IgD-negative memory B cell (primary cell): ENCODE measurements around the gene PROSER3. TPM values are rescaled to one million over a fixed set of nuclear protein-coding genes. Genes with fewer than 3 reads are reported as not detected.

Source experiments
- H3K27ac Mint-ChIP-seq, 3 donors: one replicate each; pipeline ENCODE4 v1.8.0; 2020 to 2022; ENCODE audit warnings: mild to moderate bottlenecking in 3 of 3, mixed read lengths in 3 of 3, moderate library complexity in 1 of 3
- H3K27me3 Mint-ChIP-seq: one replicate; pipeline ENCODE4 v1.8.0; 2021; ENCODE audit warnings: mixed read lengths
- H3K36me3 Mint-ChIP-seq: one replicate; pipeline ENCODE4 v1.8.0; 2020; ENCODE audit warnings: mild to moderate bottlenecking, mixed read lengths
- H3K4me1 Mint-ChIP-seq, 3 donors: one replicate each; pipeline ENCODE4 v1.8.0; 2020 to 2022; ENCODE audit warnings: mixed read lengths in 3 of 3, mild to moderate bottlenecking in 1 of 3
- H3K4me3 Mint-ChIP-seq, 4 donors: one replicate each; pipeline ENCODE4 v1.8.0; 2020 to 2022; ENCODE audit warnings: mild to moderate bottlenecking in 4 of 4, mixed read lengths in 4 of 4, moderate library complexity in 3 of 4
- H3K9me3 Mint-ChIP-seq, 3 donors: one replicate each; pipeline ENCODE4 v1.8.0; 2020 to 2021; ENCODE audit warnings: mixed read lengths in 3 of 3, mild to moderate bottlenecking in 1 of 3
- polyA plus RNA-seq: library from polyadenylated mRNA; unstranded; fragments of 300-500 nt; fragmentation: Illumina TruSeq; gene quantifications from one replicate; pipeline ENCODE4 v1.2.3, GENCODE V29; 2021

PROSER3 gene
- polyA plus RNA-seq, 1 donor from 2014 or later: 7.3 TPM

DNA sequence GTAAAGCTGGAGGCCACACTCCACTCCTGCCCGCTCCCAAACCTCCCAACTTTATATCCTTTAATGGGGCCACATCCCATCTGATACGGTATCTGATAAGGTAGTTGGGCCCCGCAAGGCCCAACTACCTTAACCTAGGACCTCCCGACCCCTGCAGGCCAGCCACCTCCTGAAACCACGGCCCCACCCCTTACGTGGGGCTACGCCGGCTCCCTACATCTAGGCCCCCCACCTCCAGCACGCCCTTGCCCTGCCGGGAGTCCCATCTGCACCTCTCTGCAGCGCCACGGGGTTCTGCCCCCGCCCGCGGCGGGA, 17.9 kb upstream of the PROSER3 start:
- H3K9me3 Mint-ChIP-seq: no peaks in the 10 kb centered on the region
- peak overlapping the region in 2 of 3 donors; percentile 89 to 90 for H3K27ac Mint-ChIP-seq
- H3K27me3 Mint-ChIP-seq: no peaks in the 10 kb centered on the region
- peaks cover 10 to 31% (median 29%) of the 10 kb centered on the region in 3 donors for H3K4me1 Mint-ChIP-seq
- H3K4me3 Mint-ChIP-seq: peak overlapping the region; percentile 90 to 98 (median 94)
- peaks cover 8% of the 10 kb centered on the region for H3K36me3 Mint-ChIP-seq

- Mint-ChIP-seq H3K36me3 (peaks cover 8% of the 10 kb centered on the region), H3K27ac (peak overlapping the region; percentile 89 to 94 (median 90)), H3K9me3 (no peaks in the 10 kb centered on the region), H3K4me1 (peaks cover 15 to 34% (median 32%) of the 10 kb centered on the region in 3 donors), H3K27me3 (no peaks in the 10 kb centered on the region), H3K4me3 (peak overlapping the region; percentile 90 to 98 (median 94))
Measured at GRCh38 chr19:35740423-35741202, 17.4 kb upstream of the PROSER3 start.

- Mint-ChIP-seq H3K27ac (peak overlapping the region; percentile 89 to 99 (median 90)), H3K4me3 (peak overlapping the region; percentile 90 to 100 (median 94)), H3K4me1 (peaks cover 17 to 37% (median 37%) of the 10 kb centered on the region in 3 donors), H3K36me3 (peaks cover 8% of the 10 kb centered on the region), H3K9me3 (no peaks in the 10 kb centered on the region), H3K27me3 (no peaks in the 10 kb centered on the region)
Measured at GRCh38 chr19:35741203-35741515, 16.8 kb upstream of the PROSER3 start.

DNA sequence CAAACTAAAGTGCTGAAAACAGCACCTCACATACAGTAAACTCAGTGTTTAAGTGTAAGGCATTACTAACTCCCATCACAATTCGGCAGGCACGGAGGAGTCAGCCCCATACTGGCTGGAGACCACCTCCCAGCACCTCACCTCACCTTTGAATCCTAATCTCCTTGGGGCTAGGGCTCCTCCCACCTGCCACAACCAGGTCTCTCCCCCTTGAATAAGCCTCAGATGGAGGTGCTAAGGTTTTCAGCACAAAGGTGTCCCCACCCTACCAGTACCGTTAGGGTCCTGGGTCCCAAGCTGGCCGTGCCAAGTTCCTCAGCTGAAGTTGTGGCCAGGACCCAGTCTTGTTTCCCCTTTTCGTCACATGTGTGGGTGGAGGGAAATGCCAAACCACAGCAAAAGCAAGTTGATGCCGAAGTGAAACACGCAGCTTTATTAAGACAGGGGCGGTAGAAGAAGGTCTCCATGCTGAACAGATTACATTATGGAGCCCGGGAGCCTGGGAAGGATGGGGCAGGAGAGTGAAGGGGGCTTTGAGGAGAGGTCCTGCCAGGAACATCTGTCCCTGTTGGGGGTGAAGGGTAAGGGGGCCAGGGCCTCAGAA, 15.8 kb upstream of the PROSER3 start, which contains the start of gene IGFLR1:
Gene IGFLR1, minus strand, starts transcription at position 332 of the 604 bp plus-strand sequence. CDS start 1,272 bp downstream, outside the sequence.
- Mint-ChIP-seq H3K4me3 (peak within 1 kb of the TSS; percentile 90 to 100 (median 94)), H3K4me1 (peaks cover 17 to 38% (median 34%) of the 10 kb centered on the region in 3 donors), H3K9me3 (no peaks in the 10 kb centered on the region), H3K27me3 (no peaks in the 10 kb centered on the region), H3K27ac (peak within 1 kb of the TSS; percentile 89 to 99 (median 98)), H3K36me3 (peaks cover 8% of the 10 kb centered on the region)

GRCh38 chr19:35743640-35744429, 14.1 kb upstream of the PROSER3 start:
- no peaks in the 10 kb centered on the region for H3K9me3 Mint-ChIP-seq
- H3K27ac Mint-ChIP-seq: peak overlapping the region in 2 of 3 donors; percentile 99 to 100
- peaks cover 20 to 42% (median 36%) of the 10 kb centered on the region in 3 donors for H3K4me1 Mint-ChIP-seq
- peak overlapping the region; percentile 96 to 100 (median 100) for H3K4me3 Mint-ChIP-seq
- H3K36me3 Mint-ChIP-seq: peaks cover 8% of the 10 kb centered on the region
- H3K27me3 Mint-ChIP-seq: no peaks in the 10 kb centered on the region

DNA sequence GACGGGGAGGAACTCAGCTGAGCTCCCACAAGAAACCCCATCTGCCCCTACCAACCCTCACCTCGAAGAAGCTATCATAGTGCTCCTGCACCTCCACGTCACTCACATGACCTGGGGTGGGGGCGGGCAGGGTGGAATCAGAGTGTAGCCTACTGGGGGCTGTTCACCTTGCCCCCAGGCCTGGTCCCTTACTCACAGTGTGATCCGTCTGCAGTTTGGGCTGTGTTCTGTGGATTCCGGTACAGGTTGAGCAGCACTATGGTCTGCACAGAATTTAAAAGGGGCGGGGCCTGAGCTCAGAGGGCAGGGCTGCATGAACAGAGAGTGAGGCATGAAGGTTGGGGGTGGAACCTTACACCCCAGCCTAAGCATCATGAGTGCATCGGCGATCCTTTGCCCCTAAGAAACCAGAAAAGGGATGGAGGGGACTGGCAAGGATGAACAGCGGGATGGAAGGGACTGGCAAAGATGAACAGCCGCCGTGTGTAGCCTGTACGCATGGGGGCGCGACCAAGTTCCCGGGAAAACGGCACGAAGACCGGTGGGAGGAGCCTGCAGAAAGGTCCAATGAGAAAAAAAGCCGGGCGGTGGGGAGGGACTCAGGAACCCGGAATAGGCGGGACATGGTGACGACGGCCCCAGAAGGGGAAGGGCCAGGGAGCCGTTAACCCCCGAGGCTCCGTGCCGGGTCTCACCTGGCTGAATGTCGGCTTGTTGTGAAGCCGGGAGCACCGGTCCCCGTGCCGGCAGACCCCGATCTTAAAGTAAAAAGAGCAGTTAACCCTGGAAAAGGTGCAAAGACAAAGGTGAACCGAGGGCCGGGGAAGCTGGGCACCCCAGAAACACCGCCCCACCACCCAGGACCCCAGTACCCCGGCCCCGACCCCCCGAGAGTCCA, 13.3 kb upstream of the PROSER3 start:
- H3K36me3 Mint-ChIP-seq: peaks cover 8% of the 10 kb centered on the region
- peaks cover 20 to 46% (median 39%) of the 10 kb centered on the region in 3 donors for H3K4me1 Mint-ChIP-seq
- H3K9me3 Mint-ChIP-seq: no peaks in the 10 kb centered on the region
- H3K4me3 Mint-ChIP-seq: peak overlapping the region; percentile 96 to 100 (median 100)
- peak overlapping the region; percentile 99 to 100 (median 99) for H3K27ac Mint-ChIP-seq
- no peaks in the 10 kb centered on the region for H3K27me3 Mint-ChIP-seq

DNA sequence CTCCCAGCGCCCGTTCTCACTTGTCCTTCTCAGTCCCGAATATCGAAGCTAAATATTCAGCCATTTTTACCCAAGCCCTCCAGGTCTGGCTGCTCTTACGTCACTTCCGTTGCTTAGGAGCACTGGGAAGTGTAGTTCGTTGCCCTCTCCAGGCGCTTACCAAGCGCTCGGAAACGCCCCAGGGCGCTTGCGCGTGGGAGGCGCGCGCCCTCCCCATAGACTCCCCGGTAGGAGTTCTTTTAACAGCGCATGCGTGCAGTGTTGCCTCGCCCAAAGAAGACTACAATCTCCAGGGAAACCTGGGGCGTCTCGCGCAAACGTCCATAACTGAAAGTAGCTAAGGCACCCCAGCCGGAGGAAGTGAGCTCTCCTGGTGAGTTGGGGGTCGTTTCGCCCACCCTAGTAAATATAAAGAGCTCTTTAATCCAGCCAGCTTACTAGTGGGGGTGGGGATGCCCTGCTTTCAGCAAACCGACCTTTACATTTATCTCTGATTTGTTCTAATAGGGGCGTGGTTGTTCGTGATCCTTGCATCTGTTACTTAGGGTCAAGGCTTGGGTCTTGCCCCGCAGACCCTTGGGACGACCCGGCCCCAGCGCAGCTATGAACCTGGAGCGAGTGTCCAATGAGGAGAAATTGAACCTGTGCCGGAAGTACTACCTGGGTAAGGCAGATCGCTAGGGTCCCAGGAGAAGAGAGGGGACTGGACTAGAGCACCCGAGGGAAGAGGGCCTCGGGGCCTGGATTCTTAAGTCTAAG, 12.5 kb upstream of the PROSER3 start, which contains the start of the genes PSENEN and U2AF1L4:
Gene PSENEN, plus strand, starts transcription at position 324 of the 759 bp plus-strand sequence. Its CDS starts 280 bp downstream, at position 604.
Gene U2AF1L4, minus strand, starts transcription at position 91 of the 759 bp plus-strand sequence. Its CDS starts 27 bp downstream, at position 64.
- Mint-ChIP-seq H3K27me3 (no peaks in the 10 kb centered on the region), H3K4me3 (peak within 1 kb of the TSS; percentile 96 to 100 (median 100)), H3K36me3 (peaks cover 8% of the 10 kb centered on the region), H3K4me1 (peaks cover 20 to 47% (median 42%) of the 10 kb centered on the region in 3 donors), H3K9me3 (no peaks in the 10 kb centered on the region), H3K27ac (peak within 1 kb of the TSS; percentile 99 to 100 (median 99))

DNA sequence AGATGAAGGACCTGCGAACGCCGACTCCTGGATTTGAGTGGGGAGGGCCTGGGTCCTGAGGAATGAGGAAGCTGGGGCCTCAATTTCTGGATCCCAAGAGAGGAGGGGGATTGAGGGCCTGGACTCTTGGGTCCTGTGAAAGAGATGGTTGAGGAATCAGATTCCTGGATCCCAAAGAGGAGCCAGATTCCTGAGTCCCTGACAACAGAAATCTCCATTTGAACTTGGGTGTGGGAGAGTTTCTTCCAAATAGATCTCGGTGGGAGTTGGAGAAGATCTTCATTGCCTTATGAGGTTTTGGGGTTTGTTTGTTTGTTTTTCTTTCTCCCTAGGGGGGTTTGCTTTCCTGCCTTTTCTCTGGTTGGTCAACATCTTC, 11.9 kb upstream of the PROSER3 start:
- H3K9me3 Mint-ChIP-seq: no peaks in the 10 kb centered on the region
- peak overlapping the region; percentile 96 to 100 (median 100) for H3K4me3 Mint-ChIP-seq

GRCh38 chr19:35746531-35746930, 11.4 kb upstream of the PROSER3 start:
- H3K36me3 Mint-ChIP-seq: peaks cover 8% of the 10 kb centered on the region
- H3K9me3 Mint-ChIP-seq: no peaks in the 10 kb centered on the region
- peaks cover 20 to 47% (median 42%) of the 10 kb centered on the region in 3 donors for H3K4me1 Mint-ChIP-seq
- peak overlapping the region; percentile 96 to 100 (median 100) for H3K4me3 Mint-ChIP-seq
- H3K27me3 Mint-ChIP-seq: no peaks in the 10 kb centered on the region
- H3K27ac Mint-ChIP-seq: peak overlapping the region in 1 of 3 donors; percentile 39

More for the DNA sequence above, 11.9 kb upstream of the PROSER3 start:
- Mint-ChIP-seq H3K36me3 (peaks cover 8% of the 10 kb centered on the region), H3K27me3 (no peaks in the 10 kb centered on the region), H3K4me1 (peaks cover 20 to 47% (median 42%) of the 10 kb centered on the region in 3 donors), H3K27ac (peak overlapping the region; percentile 39 to 99 (median 67))

DNA sequence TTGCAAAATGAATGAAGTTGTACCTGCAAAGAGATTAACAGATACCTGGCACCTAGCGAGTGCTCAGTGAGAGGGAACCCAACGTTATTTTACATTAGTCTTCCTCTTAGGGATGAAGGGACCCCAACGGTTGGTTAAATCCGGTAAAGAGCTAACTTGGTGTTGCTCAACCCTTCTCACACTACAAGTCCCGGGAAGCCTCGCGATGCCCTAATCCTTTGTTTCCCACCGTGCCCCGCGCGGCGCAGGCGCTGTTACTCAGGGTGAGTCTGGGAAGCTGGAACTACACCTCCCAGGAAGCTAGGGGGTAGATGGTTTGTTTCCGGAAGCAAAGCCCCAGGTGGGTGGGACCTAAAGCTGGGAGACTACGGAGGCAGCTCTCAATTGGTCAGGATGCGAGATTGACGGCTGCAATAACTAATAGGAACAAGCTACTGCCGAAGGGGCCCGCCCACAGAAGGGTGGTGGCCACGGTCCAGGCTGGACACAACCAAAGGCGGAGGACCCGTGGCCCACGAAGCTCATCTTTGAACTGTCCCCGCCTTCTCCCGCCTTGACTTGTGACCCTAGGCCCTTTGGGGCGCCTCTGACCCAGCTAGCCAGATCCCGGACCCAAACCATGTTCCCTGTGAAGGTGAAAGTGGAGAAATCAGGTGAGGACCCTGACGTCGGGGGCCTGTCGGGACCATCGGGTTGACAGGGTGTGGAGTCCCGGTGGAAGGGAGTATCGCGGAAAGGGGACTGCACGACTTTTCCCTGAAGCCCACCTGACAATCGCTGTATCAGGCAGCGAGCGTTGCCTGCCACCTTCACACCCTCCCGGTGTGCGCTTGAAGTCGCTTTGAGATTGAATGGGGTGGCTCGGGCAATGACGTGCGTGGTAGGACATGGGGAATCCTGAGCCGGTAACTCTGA, 9.6 kb upstream of the PROSER3 start, which contains the start of gene LIN37:
Gene LIN37, plus strand, starts transcription at position 471 of the 915 bp plus-strand sequence. Its CDS starts 149 bp downstream, at position 620.
- Mint-ChIP-seq H3K4me1 (peaks cover 14 to 40% (median 32%) of the 10 kb centered on the region in 3 donors), H3K36me3 (peaks cover 2% of the 10 kb centered on the region), H3K9me3 (no peaks in the 10 kb centered on the region), H3K4me3 (peak within 1 kb of the TSS; percentile 84 to 99 (median 98)), H3K27me3 (no peaks in the 10 kb centered on the region), H3K27ac (peak within 1 kb of the TSS; percentile 69 to 97 (median 80))

DNA sequence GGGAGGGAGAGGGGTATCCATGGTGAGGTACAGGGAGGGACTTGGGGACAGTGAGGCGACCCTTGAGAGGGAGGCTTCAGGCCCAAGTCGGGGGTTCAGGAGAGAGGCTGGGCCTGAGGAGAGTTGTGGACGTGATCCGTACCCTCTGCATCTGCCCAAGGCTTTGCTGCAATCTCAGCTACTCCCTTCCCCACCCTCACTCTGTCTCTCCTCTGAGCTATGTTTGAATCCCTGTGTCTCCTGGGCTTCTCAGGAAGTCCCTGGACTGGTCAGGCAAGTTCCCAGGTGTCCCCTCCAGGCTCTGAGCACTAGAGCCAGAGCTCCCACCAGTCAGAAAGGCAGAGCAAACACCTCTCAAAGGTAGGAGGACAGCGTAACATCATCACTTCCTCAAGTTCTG, 7.8 kb upstream of the PROSER3 start:
- Mint-ChIP-seq H3K27ac (no peak overlapping the region), H3K4me3 (peak overlapping the region in 3 of 4 donors; percentile 72 to 78 (median 73)), H3K36me3 (no peaks in the 10 kb centered on the region), H3K9me3 (no peaks in the 10 kb centered on the region), H3K4me1 (peaks cover 14 to 29% (median 24%) of the 10 kb centered on the region in 3 donors), H3K27me3 (peaks cover 3% of the 10 kb centered on the region)
